H1 (cell line): ENCODE measurements around the gene ZNF74. TPM values are rescaled to one million over a fixed set of nuclear protein-coding genes. Genes with fewer than 3 reads are reported as not detected.

Experiments used
- CTCF ChIA-PET: fragments of 300-600 bp; sonication (Branson Sonifier 250); formaldehyde crosslinking; loops from one replicate; lab custom pipeline; 2021; ENCODE audit not compliant: partially characterized antibody; lab: Charles Lee
- POLR2A ChIA-PET: fragments of 300-600 bp; sonication (Branson Sonifier 250); formaldehyde crosslinking; loops from one replicate; lab custom pipeline; 2021; ENCODE audit warnings: inconsistent platforms; ENCODE audit not compliant: partially characterized antibody; lab: Charles Lee
- DNase-seq, 2 experiments: peaks; one replicate each; pipeline versions ENCODE4 v3.0.0 to v3.0.0-alpha.2; 2010 to 2022; ENCODE audit warnings: low spot score in 2 of 2, low read depth in 1 of 2, mixed read lengths in 1 of 2
- FAIRE-seq: peaks from 2 replicates; lab custom pipeline; 2011; peaks lifted over from hg19 to GRCh38; lab: Jason Lieb, UNC
- H2AFZ ChIP-seq: 2 replicates; pipeline ENCODE4 v1.8.1; 2012; ENCODE audit warnings: low read length, inconsistent platforms
- H2AK5ac ChIP-seq: 2 replicates; pipeline ENCODE4 v1.6.1; 2013; ENCODE audit warnings: low read depth, low read length
- H2BK120ac ChIP-seq: replicated peaks from 2 replicates; pipeline ENCODE3; 2013; ENCODE audit warnings: low read depth, low read length, inconsistent platforms
- H2BK12ac ChIP-seq: 2 replicates; pipeline ENCODE4 v1.6.1; 2013; ENCODE audit warnings: low read depth, low read length
- H2BK15ac ChIP-seq: 2 replicates; pipeline ENCODE4 v1.6.1; 2013; ENCODE audit warnings: low read length
- H2BK20ac ChIP-seq: 2 replicates; pipeline ENCODE4 v1.6.1; 2013; ENCODE audit warnings: low read length
- H2BK5ac ChIP-seq: 2 replicates; pipeline ENCODE4 v1.6.1; 2013; ENCODE audit warnings: low read depth, low read length
- H3K14ac ChIP-seq: 2 replicates; pipeline ENCODE4 v1.6.1; 2013; ENCODE audit warnings: inconsistent platforms; ENCODE audit not compliant: insufficient read length
- H3K18ac ChIP-seq: 2 replicates; pipeline ENCODE4 v1.6.1; 2013; ENCODE audit warnings: low read length; ENCODE audit errors: extremely low read depth
- H3K23ac ChIP-seq: 2 replicates; pipeline ENCODE4 v1.6.1; 2013; ENCODE audit warnings: inconsistent platforms; ENCODE audit not compliant: insufficient read length
- H3K23me2 ChIP-seq: 2 replicates; pipeline ENCODE4 v1.6.1; 2013; ENCODE audit warnings: low read depth, low read length
- H3K27ac ChIP-seq: 2 replicates; pipeline ENCODE4 v1.6.1; 2011; ENCODE audit warnings: low read depth, low read length, inconsistent platforms
- H3K27me3 ChIP-seq, 4 experiments: replicated peaks in 1 of 4; 1 replicate in 1 of 4; 2 replicates in 3 of 4; pipeline versions ENCODE4 v1.6.1 to v1.8.1; 2011 to 2013; ENCODE audit warnings: low read length in 3 of 4, mild to moderate bottlenecking in 3 of 4, inconsistent platforms in 2 of 4, mixed read lengths in 2 of 4, moderate library complexity in 1 of 4; ENCODE audit not compliant: control insufficient read depth in 3 of 4, insufficient read depth in 3 of 4; ENCODE audit errors: extremely low read depth in 1 of 4
- H3K36me3 ChIP-seq, 4 experiments: 2 replicates each; pipeline versions ENCODE4 v1.6.1 to v1.8.1; 2011 to 2013; ENCODE audit warnings: mild to moderate bottlenecking in 4 of 4, low read length in 3 of 4, moderate library complexity in 2 of 4, control low read depth in 1 of 4, inconsistent platforms in 1 of 4; ENCODE audit not compliant: insufficient read depth in 4 of 4, control insufficient read depth in 2 of 4
- H3K4ac ChIP-seq: replicated peaks from 2 replicates; pipeline ENCODE3; 2013; ENCODE audit warnings: low read length, low read depth, mixed read lengths, inconsistent platforms; ENCODE audit not compliant: insufficient read length
- H3K4me1 ChIP-seq, 4 experiments: replicated peaks in 1 of 4; 1 replicate in 1 of 4; 2 replicates in 3 of 4; pipeline versions ENCODE4 v1.6.1 to v1.8.1; 2011 to 2013; ENCODE audit warnings: low read length in 3 of 4, inconsistent platforms in 2 of 4, mixed read lengths in 1 of 4; ENCODE audit not compliant: insufficient read depth in 4 of 4, control insufficient read depth in 3 of 4
- H3K4me2 ChIP-seq, 2 experiments: 2 replicates each; pipeline versions ENCODE4 v1.6.1 to v1.8.1; 2011 to 2013; ENCODE audit warnings: low read depth in 2 of 2, low read length in 2 of 2, control low read depth in 1 of 2, inconsistent platforms in 1 of 2, mild to moderate bottlenecking in 1 of 2; ENCODE audit not compliant: insufficient read depth in 1 of 2
- H3K4me3 ChIP-seq, 4 experiments: fragments of 200-600, 300-600 bp in 1 of 4; sonication (generic), shearing (Covaris generic), sonication (Bioruptor Twin) in 1 of 4; 2 replicates each; pipeline versions ENCODE4 v1.5.1 to v1.8.1; 2011 to 2016; ENCODE audit warnings: low read length in 4 of 4, low read depth in 3 of 4, control low read depth in 2 of 4, inconsistent platforms in 2 of 4, mild to moderate bottlenecking in 2 of 4, mixed read lengths in 1 of 4, moderate library complexity in 1 of 4; ENCODE audit not compliant: insufficient read depth in 2 of 4; ENCODE audit errors: extremely low read depth in 1 of 4
- H3K56ac ChIP-seq: replicated peaks from 2 replicates; pipeline ENCODE3; 2013; ENCODE audit warnings: low read depth, mild to moderate bottlenecking, mixed read lengths, low read length, inconsistent platforms; ENCODE audit not compliant: insufficient read length
- H3K79me1 ChIP-seq: 2 replicates; pipeline ENCODE4 v1.6.1; 2013; ENCODE audit warnings: low read depth, low read length, control low read depth
- H3K79me2 ChIP-seq, 2 experiments: 2 replicates each; pipeline versions ENCODE4 v1.6.1 to v1.8.1; 2012 to 2013; ENCODE audit warnings: low read length in 2 of 2, mild to moderate bottlenecking in 2 of 2, inconsistent platforms in 1 of 2; ENCODE audit not compliant: insufficient read depth in 2 of 2, control insufficient read depth in 1 of 2
- H3K9ac ChIP-seq, 4 experiments: replicated peaks in 1 of 4; 1 replicate in 1 of 4; 2 replicates in 3 of 4; pipeline versions ENCODE4 v1.6.1 to v1.8.1; 2011 to 2013; ENCODE audit warnings: low read depth in 3 of 4, low read length in 3 of 4, control low read depth in 2 of 4, mild to moderate bottlenecking in 2 of 4, moderate library complexity in 2 of 4, inconsistent platforms in 1 of 4; ENCODE audit errors: extremely low read depth in 1 of 4
- H3K9me3 ChIP-seq, 2 experiments: 2 replicates each; pipeline versions ENCODE4 v1.6.1 to v1.8.1; 2012 to 2013; ENCODE audit warnings: mild to moderate bottlenecking in 2 of 2, moderate library complexity in 2 of 2, control low read depth in 1 of 2, inconsistent platforms in 1 of 2, low read depth in 1 of 2, low read length in 1 of 2, mixed read lengths in 1 of 2; ENCODE audit not compliant: insufficient read depth in 2 of 2
- H4K20me1 ChIP-seq, 2 experiments: replicated peaks in 1 of 2; 2 replicates each; pipeline versions ENCODE3 to v1.8.1; 2011 to 2013; ENCODE audit warnings: inconsistent platforms in 2 of 2, low read length in 2 of 2, mild to moderate bottlenecking in 1 of 2; ENCODE audit not compliant: insufficient read depth in 2 of 2, control insufficient read depth in 1 of 2
- H4K5ac ChIP-seq: 2 replicates; pipeline ENCODE4 v1.6.1; 2013; ENCODE audit warnings: low read length, low read depth, mixed read lengths, inconsistent platforms; ENCODE audit not compliant: insufficient read length
- H4K8ac ChIP-seq: 2 replicates; pipeline ENCODE4 v1.8.0; 2013; ENCODE audit warnings: mild to moderate bottlenecking, moderate library complexity, low read length, inconsistent platforms; ENCODE audit not compliant: insufficient read depth; ENCODE audit errors: extremely low read depth
- H4K91ac ChIP-seq: replicated peaks from 2 replicates; pipeline ENCODE3; 2013; ENCODE audit warnings: low read length, mixed read lengths, inconsistent platforms; ENCODE audit not compliant: insufficient read length
- BACH1 ChIP-seq: IDR thresholded peaks from 2 replicates; pipeline ENCODE4 v1.6.1; 2012; ENCODE audit warnings: low read length, improper control_type of control experiment
- CBX8 ChIP-seq: fragments of 300-800, 300-1000 bp; sonication (generic); IDR thresholded peaks from 2 replicates; pipeline ENCODE4 v1.7.1; 2016; ENCODE audit warnings: low read depth, low read length, borderline replicate concordance
- FOSL1 ChIP-seq: IDR thresholded peaks from 2 replicates; pipeline ENCODE4 v1.6.1; 2011; ENCODE audit warnings: mild to moderate bottlenecking, low read depth, low read length, moderate library complexity; ENCODE audit not compliant: insufficient read depth
- RNF2 ChIP-seq: fragments of 200-900, 300-1000 bp; sonication (generic); IDR thresholded peaks from 2 replicates; pipeline ENCODE4 v1.7.1; 2016; ENCODE audit warnings: borderline replicate concordance, low read depth, mild to moderate bottlenecking, antibody characterized with exemption, low read length; ENCODE audit not compliant: poor library complexity, severe bottlenecking; ENCODE audit errors: missing control alignments
- TBP ChIP-seq: IDR thresholded peaks from 2 replicates; pipeline ENCODE4 v1.6.1; 2011; ENCODE audit warnings: low read depth, low read length, improper control_type of control experiment
- TCF12 ChIP-seq: IDR thresholded peaks from 2 replicates; pipeline ENCODE4 v1.6.1; 2011; ENCODE audit warnings: low read depth, mild to moderate bottlenecking, low read length
- WGBS, 2 experiments: shearing (Covaris generic) in 1 of 2; methylation state at CpG; one replicate each; pipeline versions ENCODE4 v1.1.6 to v1.1.7; 2013 to 2015; ENCODE audit warnings: low lambda C conversion rate in 2 of 2, mixed read lengths in 2 of 2, inconsistent platforms in 1 of 2, low coverage in 1 of 2, missing lambda C conversion rate in 1 of 2; ENCODE audit not compliant: insufficient replicate concordance in 2 of 2, insufficient coverage in 1 of 2, insufficient read length in 1 of 2; ENCODE audit errors: extremely low coverage in 1 of 2, missing lambda C conversion rate in 1 of 2; 5-methylcytosine and 5-hydroxymethylcytosine counted together
- polyA plus RNA-seq, 7 experiments: library from polyadenylated mRNA; depleted of rRNA in 3 of 7; stranded (reverse) in 5 of 7; unstranded in 2 of 7; fragments of >200 nt in 5 of 7; fragments of 200-250 nt in 2 of 7; gene quantifications; 1 replicate in 5 of 7; 2 replicates in 1 of 7; 4 replicates in 1 of 7; pipeline versions ENCODE4 v1.2.1 to v1.2.3, GENCODE V29; 2011 to 2013; ENCODE audit warnings: missing spikeins in 2 of 7, mixed read lengths in 2 of 7
- total RNA-seq: library from RNA; stranded (reverse); fragmentation: NEBNext Ultra II Directional; extraction: Animal tissue kit (Norgen Biotek cat#: 25700); gene quantifications from 2 replicates; pipeline ENCODE4 v1.2.1, GENCODE V29; 2021
- TF ChIP-seq, protein P1 (sequence below): IDR thresholded peaks from 2 replicates; pipeline ENCODE4 v1.6.1; 2012; ENCODE audit warnings: low read length, inconsistent platforms
- TF ChIP-seq, protein P2 (sequence below): IDR thresholded peaks from 2 replicates; pipeline ENCODE4 v1.6.1; 2012; ENCODE audit warnings: inconsistent platforms

ZNF74 gene
- total and polyA plus RNA-seq, 2 of the 8 experiments (the other 6 are each of a cell fraction or from before 2014, with no cell fraction given) = 29.7 to 45.7 TPM

DNA sequence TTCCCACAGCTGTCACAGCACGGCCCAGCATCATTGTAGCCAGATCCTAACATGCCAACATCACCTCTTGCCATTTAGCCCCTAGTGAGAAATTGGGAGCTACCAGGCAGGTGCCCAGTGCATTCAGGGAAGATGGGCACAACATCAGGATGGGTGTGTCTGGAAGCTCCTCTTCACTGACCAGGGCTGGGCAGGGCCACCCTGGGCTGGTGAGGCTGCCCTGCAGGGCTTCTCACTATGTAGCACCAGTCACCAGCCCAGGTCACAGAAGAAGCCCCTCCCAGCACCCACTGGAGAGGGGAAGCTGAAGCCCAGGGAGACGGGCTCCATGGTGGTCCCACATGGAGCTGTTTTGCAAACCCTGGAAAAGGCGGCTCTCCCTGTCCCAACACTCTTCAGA is 13.9 kb downstream of the ZNF74 start:
- H4K8ac ChIP-seq = no peak overlapping the region
- H2BK12ac ChIP-seq = no peak overlapping the region
- no peaks in the 10 kb centered on the region; the same call in 1 of the 2 replicates for H3K79me1 ChIP-seq
- H3K4me1 ChIP-seq = no peaks in the 10 kb centered on the region; a peak in 1 of 7 replicates
- DNase-seq = no peak
- H3K56ac ChIP-seq = no peak overlapping the region
- H2BK20ac ChIP-seq = no peak overlapping the region
- H3K9ac ChIP-seq = no peak overlapping the region
- H4K20me1 ChIP-seq = peaks cover 0 to 17% of the 10 kb centered on the region in 2 experiments
- H2BK5ac ChIP-seq = no peak overlapping the region
- no peak overlapping the region for H2BK120ac ChIP-seq
- TF ChIP-seq, protein P1, sequence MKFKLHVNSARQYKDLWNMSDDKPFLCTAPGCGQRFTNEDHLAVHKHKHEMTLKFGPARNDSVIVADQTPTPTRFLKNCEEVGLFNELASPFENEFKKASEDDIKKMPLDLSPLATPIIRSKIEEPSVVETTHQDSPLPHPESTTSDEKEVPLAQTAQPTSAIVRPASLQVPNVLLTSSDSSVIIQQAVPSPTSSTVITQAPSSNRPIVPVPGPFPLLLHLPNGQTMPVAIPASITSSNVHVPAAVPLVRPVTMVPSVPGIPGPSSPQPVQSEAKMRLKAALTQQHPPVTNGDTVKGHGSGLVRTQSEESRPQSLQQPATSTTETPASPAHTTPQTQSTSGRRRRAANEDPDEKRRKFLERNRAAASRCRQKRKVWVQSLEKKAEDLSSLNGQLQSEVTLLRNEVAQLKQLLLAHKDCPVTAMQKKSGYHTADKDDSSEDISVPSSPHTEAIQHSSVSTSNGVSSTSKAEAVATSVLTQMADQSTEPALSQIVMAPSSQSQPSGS = no peak
- TF ChIP-seq TCF12 (no peak), CBX8 (no peak), RNF2 (no peak), BACH1 (no peak), TBP (no peak), FOSL1 (no peak)
- TF ChIP-seq, protein P2, sequence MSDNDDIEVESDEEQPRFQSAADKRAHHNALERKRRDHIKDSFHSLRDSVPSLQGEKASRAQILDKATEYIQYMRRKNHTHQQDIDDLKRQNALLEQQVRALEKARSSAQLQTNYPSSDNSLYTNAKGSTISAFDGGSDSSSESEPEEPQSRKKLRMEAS = no peak
- H3K27ac ChIP-seq = no peak overlapping the region
- no peak overlapping the region for H4K5ac ChIP-seq
- FAIRE-seq = no peak
- H2AFZ ChIP-seq = no peak overlapping the region
- no peak overlapping the region for H2AK5ac ChIP-seq
- H3K23me2 ChIP-seq = no peaks in the 10 kb centered on the region
- H3K23ac ChIP-seq = no peak overlapping the region
- no peak overlapping the region for H3K4me2 ChIP-seq
- WGBS, 2 experiments = 81% methylated on average over 3 of the region's 3 CpGs; no CpG with 5 or more reads in 1 of the 2 experiments
- POLR2A ChIA-PET = interaction anchor here (0.6 to 1.3 kb wide), 5 partner anchors 14 to 299 kb away, joined by 3 to 4 read pairs (median 4); partner anchors contain the start of genes DGCR6L and ZNF74
- no peaks in the 10 kb centered on the region for H3K79me2 ChIP-seq
- no peaks in the 10 kb centered on the region for H3K9me3 ChIP-seq
- H3K18ac ChIP-seq = no peak overlapping the region
- no peak overlapping the region for H3K4me3 ChIP-seq
- CTCF ChIA-PET = interaction anchor here (0.5 to 4.8 kb wide), 7 partner anchors 10 to 396 kb away, joined by 3 to 27 read pairs (median 4); no protein-coding TSS in a partner anchor
- no peak overlapping the region for H3K4ac ChIP-seq
- H2BK15ac ChIP-seq = no peak overlapping the region
- no peak overlapping the region for H4K91ac ChIP-seq
- H3K36me3 ChIP-seq = peaks cover 0 to 20% (median 9%) of the 10 kb centered on the region in 4 experiments; a peak in 5 of 8 replicates
- no peaks in the 10 kb centered on the region for H3K27me3 ChIP-seq
- no peak overlapping the region for H3K14ac ChIP-seq
